ENCODE measurements around the gene SKIL.

Gene SKIL

DNA sequence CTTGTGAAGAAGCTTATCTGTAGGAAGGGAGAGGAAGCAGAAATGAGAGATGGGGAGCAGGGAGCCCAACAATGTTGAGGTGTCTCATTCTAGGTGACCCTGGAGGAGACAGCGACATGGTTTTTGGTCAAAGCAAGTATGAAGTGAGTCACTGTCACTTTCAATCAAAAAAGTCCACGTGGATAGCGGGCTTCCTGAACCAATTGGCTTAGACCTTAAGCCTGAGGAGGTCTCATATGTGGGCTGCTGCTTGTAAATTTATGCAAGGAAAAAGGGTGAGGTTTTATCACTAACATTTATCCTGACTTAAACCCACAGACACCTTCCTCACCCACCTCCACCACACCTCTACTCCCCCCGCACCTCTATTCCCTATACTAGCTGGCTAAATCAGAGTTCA is 83.9 kb downstream of the SKIL start:
- no peak for DNase-seq

DNA sequence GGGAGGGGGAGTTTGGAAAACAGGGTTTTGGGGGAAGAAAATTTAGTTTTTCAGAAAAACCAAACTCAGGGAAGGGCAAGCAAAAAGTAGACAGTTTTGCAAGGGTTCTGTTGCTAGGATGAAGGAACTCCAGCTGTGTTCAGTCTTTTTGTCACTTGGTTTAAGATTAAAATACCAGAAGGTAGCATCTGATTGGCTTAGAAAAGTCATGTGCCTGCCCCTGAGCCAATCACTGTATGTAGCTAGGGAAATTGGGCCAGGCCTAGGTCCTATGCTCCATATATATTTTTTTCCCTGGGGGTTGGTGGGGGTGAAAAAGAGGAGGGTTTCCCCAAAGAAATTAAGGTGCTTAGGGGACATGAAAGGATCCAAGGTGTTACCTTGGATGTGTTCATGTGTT is 85.4 kb downstream of the SKIL start:
- no peak for DNase-seq

DNA sequence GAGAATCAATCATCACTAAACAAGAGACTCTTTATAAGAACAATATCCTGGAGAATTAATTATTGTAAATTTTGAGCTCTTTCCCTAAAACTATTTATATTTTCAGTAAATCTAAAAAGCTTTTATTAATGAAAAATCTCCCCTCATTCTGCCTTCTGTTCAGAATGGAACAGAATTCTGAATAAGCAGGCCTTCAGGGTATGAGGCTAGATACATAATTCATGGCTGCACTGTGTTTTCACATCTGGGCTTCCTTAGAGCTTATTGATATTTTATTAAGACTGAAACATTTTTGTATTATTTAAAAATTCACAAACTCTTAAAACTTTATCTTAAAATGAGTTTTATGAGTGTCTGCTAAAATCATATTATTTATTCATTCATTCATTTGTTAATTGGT is 85.9 kb downstream of the SKIL start:
- no peak for DNase-seq

All from activated CD4-positive, alpha-beta T cell treated with anti-CD3 and anti-CD28 coated beads, Interleukin-2, amount 50 U/mL, for 1 hour (primary cell).